WTC11 (cell line): ENCODE measurements around the gene ARMC9.

Experiments used
- CREB1 ChIP-seq: sonication (generic); formaldehyde crosslinking; IDR thresholded peaks from 2 replicates; pipeline ENCODE4 v1.8.0; 2023; ENCODE audit warnings: mild to moderate bottlenecking, missing genetic modification reagents
- JUN ChIP-seq: sonication (generic); formaldehyde crosslinking; IDR thresholded peaks from 2 replicates; pipeline ENCODE4 v1.8.0; 2023; ENCODE audit warnings: mild to moderate bottlenecking, missing genetic modification reagents
- KAT7 ChIP-seq: sonication (generic); formaldehyde crosslinking; IDR thresholded peaks from 2 replicates; pipeline ENCODE4 v1.8.1; 2023; ENCODE audit warnings: missing genetic modification reagents, mild to moderate bottlenecking, borderline replicate concordance
- NFE2L1 ChIP-seq: sonication (generic); formaldehyde crosslinking; IDR thresholded peaks from 2 replicates; pipeline ENCODE4 v1.8.1; 2023; ENCODE audit warnings: missing genetic modification reagents
- NFYB ChIP-seq: sonication (generic); formaldehyde crosslinking; conservative IDR thresholded peaks from 2 replicates; pipeline ENCODE4 v1.8.0; 2022; ENCODE audit warnings: low read depth, missing genetic modification reagents
- SMAD3 ChIP-seq: sonication (generic); formaldehyde crosslinking; IDR thresholded peaks from 2 replicates; pipeline ENCODE4 v1.8.0; 2022; ENCODE audit warnings: missing genetic modification reagents, mild to moderate bottlenecking, borderline replicate concordance
- SOX15 ChIP-seq: fragments of 250-450 bp; sonication (Bioruptor Pico); IDR thresholded peaks from 2 replicates; pipeline ENCODE4 v1.9.0; 2021; ENCODE audit warnings: mild to moderate bottlenecking
- TCF7 ChIP-seq: sonication (generic); formaldehyde crosslinking; IDR thresholded peaks from 2 replicates; pipeline ENCODE4 v1.8.0; 2022; ENCODE audit warnings: mild to moderate bottlenecking, low read depth, missing genetic modification reagents, moderate library complexity
- TF ChIP-seq, protein P1 (sequence below): fragments of 200-600 bp; IDR thresholded peaks from 2 replicates; pipeline ENCODE4 v1.8.0; 2022; ENCODE audit warnings: antibody characterized with exemption
- TF ChIP-seq, protein P2 (sequence below): sonication (generic); formaldehyde crosslinking; conservative IDR thresholded peaks from 2 replicates; pipeline ENCODE4 v1.8.1; 2022; ENCODE audit warnings: mild to moderate bottlenecking, missing genetic modification reagents
- TF ChIP-seq, protein P3 (sequence below): fragments of 250-450 bp; sonication (Bioruptor Pico); IDR thresholded peaks from 2 replicates; pipeline ENCODE4 v1.9.0; 2021; ENCODE audit warnings: mild to moderate bottlenecking, borderline replicate concordance
- TF ChIP-seq, protein P4 (sequence below): sonication (generic); formaldehyde crosslinking; IDR thresholded peaks from 2 replicates; pipeline ENCODE4 v1.8.1; 2023; ENCODE audit warnings: mild to moderate bottlenecking, missing genetic modification reagents, moderate library complexity

DNA sequence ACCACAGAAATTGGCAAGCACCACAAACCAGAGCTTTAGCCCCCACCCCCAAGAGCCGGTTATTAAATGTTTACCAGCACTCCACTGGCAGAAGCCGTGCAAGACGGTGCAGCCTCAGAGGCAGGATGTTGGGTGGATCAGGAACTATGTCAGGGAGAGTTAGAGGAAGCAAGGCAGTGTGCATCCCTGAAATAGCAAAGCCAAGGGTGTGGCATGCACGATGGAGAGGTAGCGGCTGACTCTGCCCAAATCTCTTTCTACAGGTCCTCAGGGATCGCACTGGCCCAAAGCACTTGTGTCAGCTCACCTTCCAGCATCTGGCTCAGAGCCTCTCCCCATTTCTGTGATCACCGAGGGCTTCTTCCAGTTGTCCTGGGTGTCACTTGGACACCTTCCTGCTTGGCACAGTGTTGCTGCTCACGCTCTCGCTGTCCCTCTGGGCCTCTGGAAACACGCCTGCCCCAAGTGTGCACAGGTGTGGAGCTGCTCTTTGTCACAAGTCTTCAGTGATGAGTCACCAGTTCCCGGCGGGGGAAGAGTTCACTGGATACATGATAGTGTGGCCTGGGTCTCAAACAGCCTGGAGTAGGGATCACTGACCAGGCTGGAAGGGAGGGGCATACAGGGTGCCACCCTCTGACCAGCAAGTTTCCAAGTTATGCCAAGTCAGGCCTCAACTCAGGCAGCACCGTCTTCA is 179.7 kb downstream of the ARMC9 start:
- TF ChIP-seq NFYB (CRISPR knock-in tag) (no peak), TCF7 (CRISPR knock-in tag) (no peak), NFE2L1 (CRISPR knock-in tag) (no peak), SMAD3 (CRISPR knock-in tag) (no peak), SOX15 (no peak), CREB1 (no peak), JUN (no peak), KAT7 (CRISPR knock-in tag) (no peak)
- TF ChIP-seq, protein P1, sequence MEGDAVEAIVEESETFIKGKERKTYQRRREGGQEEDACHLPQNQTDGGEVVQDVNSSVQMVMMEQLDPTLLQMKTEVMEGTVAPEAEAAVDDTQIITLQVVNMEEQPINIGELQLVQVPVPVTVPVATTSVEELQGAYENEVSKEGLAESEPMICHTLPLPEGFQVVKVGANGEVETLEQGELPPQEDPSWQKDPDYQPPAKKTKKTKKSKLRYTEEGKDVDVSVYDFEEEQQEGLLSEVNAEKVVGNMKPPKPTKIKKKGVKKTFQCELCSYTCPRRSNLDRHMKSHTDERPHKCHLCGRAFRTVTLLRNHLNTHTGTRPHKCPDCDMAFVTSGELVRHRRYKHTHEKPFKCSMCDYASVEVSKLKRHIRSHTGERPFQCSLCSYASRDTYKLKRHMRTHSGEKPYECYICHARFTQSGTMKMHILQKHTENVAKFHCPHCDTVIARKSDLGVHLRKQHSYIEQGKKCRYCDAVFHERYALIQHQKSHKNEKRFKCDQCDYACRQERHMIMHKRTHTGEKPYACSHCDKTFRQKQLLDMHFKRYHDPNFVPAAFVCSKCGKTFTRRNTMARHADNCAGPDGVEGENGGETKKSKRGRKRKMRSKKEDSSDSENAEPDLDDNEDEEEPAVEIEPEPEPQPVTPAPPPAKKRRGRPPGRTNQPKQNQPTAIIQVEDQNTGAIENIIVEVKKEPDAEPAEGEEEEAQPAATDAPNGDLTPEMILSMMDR = no peak
- TF ChIP-seq, protein P2, sequence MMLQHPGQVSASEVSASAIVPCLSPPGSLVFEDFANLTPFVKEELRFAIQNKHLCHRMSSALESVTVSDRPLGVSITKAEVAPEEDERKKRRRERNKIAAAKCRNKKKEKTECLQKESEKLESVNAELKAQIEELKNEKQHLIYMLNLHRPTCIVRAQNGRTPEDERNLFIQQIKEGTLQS (CRISPR knock-in tag) = no peak
- TF ChIP-seq, protein P3, sequence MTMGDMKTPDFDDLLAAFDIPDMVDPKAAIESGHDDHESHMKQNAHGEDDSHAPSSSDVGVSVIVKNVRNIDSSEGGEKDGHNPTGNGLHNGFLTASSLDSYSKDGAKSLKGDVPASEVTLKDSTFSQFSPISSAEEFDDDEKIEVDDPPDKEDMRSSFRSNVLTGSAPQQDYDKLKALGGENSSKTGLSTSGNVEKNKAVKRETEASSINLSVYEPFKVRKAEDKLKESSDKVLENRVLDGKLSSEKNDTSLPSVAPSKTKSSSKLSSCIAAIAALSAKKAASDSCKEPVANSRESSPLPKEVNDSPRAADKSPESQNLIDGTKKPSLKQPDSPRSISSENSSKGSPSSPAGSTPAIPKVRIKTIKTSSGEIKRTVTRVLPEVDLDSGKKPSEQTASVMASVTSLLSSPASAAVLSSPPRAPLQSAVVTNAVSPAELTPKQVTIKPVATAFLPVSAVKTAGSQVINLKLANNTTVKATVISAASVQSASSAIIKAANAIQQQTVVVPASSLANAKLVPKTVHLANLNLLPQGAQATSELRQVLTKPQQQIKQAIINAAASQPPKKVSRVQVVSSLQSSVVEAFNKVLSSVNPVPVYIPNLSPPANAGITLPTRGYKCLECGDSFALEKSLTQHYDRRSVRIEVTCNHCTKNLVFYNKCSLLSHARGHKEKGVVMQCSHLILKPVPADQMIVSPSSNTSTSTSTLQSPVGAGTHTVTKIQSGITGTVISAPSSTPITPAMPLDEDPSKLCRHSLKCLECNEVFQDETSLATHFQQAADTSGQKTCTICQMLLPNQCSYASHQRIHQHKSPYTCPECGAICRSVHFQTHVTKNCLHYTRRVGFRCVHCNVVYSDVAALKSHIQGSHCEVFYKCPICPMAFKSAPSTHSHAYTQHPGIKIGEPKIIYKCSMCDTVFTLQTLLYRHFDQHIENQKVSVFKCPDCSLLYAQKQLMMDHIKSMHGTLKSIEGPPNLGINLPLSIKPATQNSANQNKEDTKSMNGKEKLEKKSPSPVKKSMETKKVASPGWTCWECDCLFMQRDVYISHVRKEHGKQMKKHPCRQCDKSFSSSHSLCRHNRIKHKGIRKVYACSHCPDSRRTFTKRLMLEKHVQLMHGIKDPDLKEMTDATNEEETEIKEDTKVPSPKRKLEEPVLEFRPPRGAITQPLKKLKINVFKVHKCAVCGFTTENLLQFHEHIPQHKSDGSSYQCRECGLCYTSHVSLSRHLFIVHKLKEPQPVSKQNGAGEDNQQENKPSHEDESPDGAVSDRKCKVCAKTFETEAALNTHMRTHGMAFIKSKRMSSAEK = no peak
- TF ChIP-seq, protein P4, sequence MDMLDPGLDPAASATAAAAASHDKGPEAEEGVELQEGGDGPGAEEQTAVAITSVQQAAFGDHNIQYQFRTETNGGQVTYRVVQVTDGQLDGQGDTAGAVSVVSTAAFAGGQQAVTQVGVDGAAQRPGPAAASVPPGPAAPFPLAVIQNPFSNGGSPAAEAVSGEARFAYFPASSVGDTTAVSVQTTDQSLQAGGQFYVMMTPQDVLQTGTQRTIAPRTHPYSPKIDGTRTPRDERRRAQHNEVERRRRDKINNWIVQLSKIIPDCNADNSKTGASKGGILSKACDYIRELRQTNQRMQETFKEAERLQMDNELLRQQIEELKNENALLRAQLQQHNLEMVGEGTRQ = no peak
